HCT116 (cell line): ENCODE results near the gene OR10S1. TPM values are rescaled to one million over a fixed set of nuclear protein-coding genes. Genes with fewer than 3 reads are reported as not detected.

Experiments
- ATAC-seq: fragments of 200-7000 bp; cut with Tn5 transposase; 2 replicates; pipeline ENCODE4 v1.9.1; 2020; ENCODE audit warnings: mild to moderate bottlenecking, moderate library complexity
- BruUV-seq: library from RNA; stranded (reverse); fragments of 400-500 nt; replicated peaks from 2 replicates; lab custom pipeline; 2021; lab: Mats Ljungman, UMichigan
- CTCF ChIA-PET: fragments of 300-600 bp; sonication (Branson Sonifier 250); formaldehyde crosslinking; loops from one replicate; lab custom pipeline; 2021; ENCODE audit warnings: antibody characterized with exemption; lab: Charles Lee
- POLR2A ChIA-PET: fragments of 300-600, 350-600 bp; sonication (Branson Sonifier 250); formaldehyde crosslinking; loops from one replicate; lab custom pipeline; 2021; ENCODE audit warnings: antibody characterized with exemption; lab: Charles Lee
- RAD21 ChIA-PET, 2 experiments: fragments of 300-600 bp; sonication (Branson Sonifier 250); formaldehyde crosslinking; loops; one replicate each; lab custom pipeline; 2023; ENCODE audit warnings: low total read pairs in 2 of 2; ENCODE audit not compliant: uncharacterized antibody in 2 of 2, unreplicated experiment in 2 of 2, low non-redundant PET in 1 of 2; lab: Charles Lee
- DNase-seq: peaks from one replicate; pipeline ENCODE4 v3.0.0-alpha.2; 2010; ENCODE audit warnings: low read depth, low spot score
- H2AFZ ChIP-seq: fragments of 200-600 bp; shearing (Covaris generic), sonication (generic); 2 replicates; pipeline ENCODE4 v1.6.1; 2017; ENCODE audit warnings: low read depth, mixed run types, mixed read lengths, antibody characterized with exemption, low read length; ENCODE audit not compliant: poor library complexity, severe bottlenecking
- H3K27ac ChIP-seq: 2 replicates; pipeline ENCODE4 v1.5.1; 2012; ENCODE audit warnings: low read depth, low read length
- H3K27me3 ChIP-seq: fragments of 200-600 bp; sonication (generic); 2 replicates; pipeline ENCODE4 v1.6.1; 2016; ENCODE audit warnings: mixed run types, low read length, mixed read lengths; ENCODE audit not compliant: insufficient read depth
- H3K36me3 ChIP-seq, 2 experiments: fragments of 200-500 bp in 1 of 2; fragments of 200-600 bp in 1 of 2; sonication (Bioruptor generic) in 1 of 2; sonication (generic) in 1 of 2; 2 replicates each; pipeline versions ENCODE4 v1.5.1 to v1.6.1; 2014 to 2016; ENCODE audit warnings: low read length in 2 of 2, inconsistent platforms in 1 of 2, mixed read lengths in 1 of 2, mixed run types in 1 of 2; ENCODE audit not compliant: insufficient read depth in 2 of 2, control insufficient read depth in 1 of 2
- H3K4me1 ChIP-seq, 2 experiments: fragments of 200-600 bp in 1 of 2; sonication (generic) in 1 of 2; 2 replicates each; pipeline versions ENCODE4 v1.5.1 to v1.6.1; 2012 to 2017; ENCODE audit warnings: low read length in 2 of 2, inconsistent platforms in 1 of 2, mild to moderate bottlenecking in 1 of 2, mixed read lengths in 1 of 2, mixed run types in 1 of 2, moderate library complexity in 1 of 2; ENCODE audit not compliant: insufficient read depth in 2 of 2, control insufficient read depth in 1 of 2
- H3K4me2 ChIP-seq: fragments of 200-600 bp; sonication (generic); 2 replicates; pipeline ENCODE4 v1.6.1; 2017; ENCODE audit warnings: mixed run types, low read length, mixed read lengths
- H3K4me3 ChIP-seq, 2 experiments: fragments of 200-600 bp in 1 of 2; sonication (generic) in 1 of 2; replicated peaks in 1 of 2; 2 replicates each; pipeline ENCODE4 v1.5.1; 2011 to 2016; ENCODE audit warnings: low read length in 2 of 2, control low read depth in 1 of 2, low read depth in 1 of 2, mild to moderate bottlenecking in 1 of 2, mixed read lengths in 1 of 2, mixed run types in 1 of 2
- H3K79me2 ChIP-seq: fragments of 200-600 bp; sonication (generic); 2 replicates; pipeline ENCODE4 v1.6.1; 2017; ENCODE audit warnings: mild to moderate bottlenecking, mixed run types, low read length, moderate library complexity, mixed read lengths; ENCODE audit not compliant: insufficient read depth
- H3K9ac ChIP-seq: fragments of 200-600 bp; sonication (generic); 2 replicates; pipeline ENCODE4 v1.6.1; 2016; ENCODE audit warnings: low read length, mixed read lengths
- H3K9me2 ChIP-seq: fragments of 200-600 bp; sonication (generic), shearing (Covaris generic); 2 replicates; pipeline ENCODE4 v1.6.1; 2017; ENCODE audit warnings: mixed run types, mild to moderate bottlenecking, moderate library complexity; ENCODE audit not compliant: insufficient read depth
- H3K9me3 ChIP-seq, 2 experiments: fragments of 200-500 bp in 1 of 2; fragments of 200-600 bp in 1 of 2; sonication (Bioruptor generic) in 1 of 2; sonication (generic) in 1 of 2; 2 replicates each; pipeline ENCODE4 v1.6.1; 2014 to 2017; ENCODE audit warnings: low read length in 2 of 2, mixed read lengths in 2 of 2, inconsistent platforms in 1 of 2, low read depth in 1 of 2, mild to moderate bottlenecking in 1 of 2, mixed run types in 1 of 2, moderate library complexity in 1 of 2; ENCODE audit not compliant: control insufficient read depth in 1 of 2, insufficient read depth in 1 of 2
- H4K20me1 ChIP-seq: fragments of 200-600 bp; sonication (generic), shearing (Covaris generic); 2 replicates; pipeline ENCODE4 v1.6.1; 2017; ENCODE audit warnings: mixed run types, mild to moderate bottlenecking, moderate library complexity; ENCODE audit not compliant: insufficient read depth
- CBX3 ChIP-seq: IDR thresholded peaks from 2 replicates; pipeline ENCODE4 v1.6.1; 2012; ENCODE audit warnings: low read depth
- CEBPB ChIP-seq: IDR thresholded peaks from 2 replicates; pipeline ENCODE4 v1.6.1; 2012; ENCODE audit warnings: low read depth
- ELF1 ChIP-seq: IDR thresholded peaks from 2 replicates; pipeline ENCODE4 v1.6.1; 2012; ENCODE audit warnings: low read depth, borderline replicate concordance
- EZH2phosphoT487 ChIP-seq: fragments of 200-600 bp; IDR thresholded peaks from 2 replicates; pipeline ENCODE4 v1.6.1; 2018; ENCODE audit warnings: antibody characterized with exemption, borderline replicate concordance
- MAX ChIP-seq: IDR thresholded peaks from 2 replicates; pipeline ENCODE4 v1.6.1; 2012
- POLR2A ChIP-seq: IDR thresholded peaks from 2 replicates; pipeline ENCODE4 v1.7.0; 2011; ENCODE audit warnings: borderline replicate concordance; ENCODE audit not compliant: insufficient read depth, insufficient read length; ENCODE audit errors: extremely low read depth
- RAD21 ChIP-seq: IDR thresholded peaks from 2 replicates; pipeline ENCODE4 v1.6.1; 2012; ENCODE audit warnings: low read depth, mild to moderate bottlenecking
- SP1 ChIP-seq: IDR thresholded peaks from 2 replicates; pipeline ENCODE4 v1.6.1; 2012; ENCODE audit warnings: low read depth
- TCF7L2 ChIP-seq: IDR thresholded peaks from 2 replicates; pipeline ENCODE4 v1.7.0; 2011; ENCODE audit warnings: borderline replicate concordance, inconsistent platforms; ENCODE audit not compliant: insufficient read depth, insufficient read length; ENCODE audit errors: extremely low read depth
- ZNF274 ChIP-seq: fragments of 200-500 bp; sonication (Bioruptor generic); IDR thresholded peaks from 2 replicates; pipeline ENCODE4 v1.6.1; 2014; ENCODE audit warnings: mild to moderate bottlenecking, low read depth, low read length, inconsistent platforms
- intact Hi-C: fragments of 100-400 bp; cut with micrococcal nuclease; formaldehyde crosslinking; loops from 2 replicates; pipeline ENCODE4 v1.10.0; 2022
- total RNA-seq: library from RNA; stranded (reverse); gene quantifications from one replicate; pipeline ENCODE4 v1.2.1, GENCODE V29; 2021; ENCODE audit not compliant: unreplicated experiment
- TF ChIP-seq, protein P1 (sequence below): IDR thresholded peaks from 2 replicates; pipeline ENCODE4 v1.6.1; 2012; ENCODE audit warnings: low read depth

Gene OR10S1
- total RNA-seq, 1 experiment from 2014 or later: not detected

- H3K27ac ChIP-seq: no peak overlapping the region
- no peak overlapping the region for H3K9ac ChIP-seq
- H3K79me2 ChIP-seq: no peaks in the 10 kb centered on the region
- ChIA-PET CTCF (no interaction called here), RAD21 (no interaction called here)
- no peak overlapping the region for H2AFZ ChIP-seq
- H3K27me3 ChIP-seq: 0 out of 2 replicates have a peak, but pooled peaks cover 6% of the 10 kb centered on the region
- intact Hi-C loops: no loop called here
- no peak for DNase-seq
- no peaks in the 10 kb centered on the region for H3K9me3 ChIP-seq
- TF ChIP-seq SP1: no peak
- TF ChIP-seq RAD21: no peak
- TF ChIP-seq ZNF274: no peak
- TF ChIP-seq, protein P1, sequence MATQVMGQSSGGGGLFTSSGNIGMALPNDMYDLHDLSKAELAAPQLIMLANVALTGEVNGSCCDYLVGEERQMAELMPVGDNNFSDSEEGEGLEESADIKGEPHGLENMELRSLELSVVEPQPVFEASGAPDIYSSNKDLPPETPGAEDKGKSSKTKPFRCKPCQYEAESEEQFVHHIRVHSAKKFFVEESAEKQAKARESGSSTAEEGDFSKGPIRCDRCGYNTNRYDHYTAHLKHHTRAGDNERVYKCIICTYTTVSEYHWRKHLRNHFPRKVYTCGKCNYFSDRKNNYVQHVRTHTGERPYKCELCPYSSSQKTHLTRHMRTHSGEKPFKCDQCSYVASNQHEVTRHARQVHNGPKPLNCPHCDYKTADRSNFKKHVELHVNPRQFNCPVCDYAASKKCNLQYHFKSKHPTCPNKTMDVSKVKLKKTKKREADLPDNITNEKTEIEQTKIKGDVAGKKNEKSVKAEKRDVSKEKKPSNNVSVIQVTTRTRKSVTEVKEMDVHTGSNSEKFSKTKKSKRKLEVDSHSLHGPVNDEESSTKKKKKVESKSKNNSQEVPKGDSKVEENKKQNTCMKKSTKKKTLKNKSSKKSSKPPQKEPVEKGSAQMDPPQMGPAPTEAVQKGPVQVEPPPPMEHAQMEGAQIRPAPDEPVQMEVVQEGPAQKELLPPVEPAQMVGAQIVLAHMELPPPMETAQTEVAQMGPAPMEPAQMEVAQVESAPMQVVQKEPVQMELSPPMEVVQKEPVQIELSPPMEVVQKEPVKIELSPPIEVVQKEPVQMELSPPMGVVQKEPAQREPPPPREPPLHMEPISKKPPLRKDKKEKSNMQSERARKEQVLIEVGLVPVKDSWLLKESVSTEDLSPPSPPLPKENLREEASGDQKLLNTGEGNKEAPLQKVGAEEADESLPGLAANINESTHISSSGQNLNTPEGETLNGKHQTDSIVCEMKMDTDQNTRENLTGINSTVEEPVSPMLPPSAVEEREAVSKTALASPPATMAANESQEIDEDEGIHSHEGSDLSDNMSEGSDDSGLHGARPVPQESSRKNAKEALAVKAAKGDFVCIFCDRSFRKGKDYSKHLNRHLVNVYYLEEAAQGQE: no peak
- TF ChIP-seq POLR2A: no peak
- TF ChIP-seq MAX: no peak
- TF ChIP-seq CBX3: no peak
- no peak for TF ChIP-seq EZH2phosphoT487
- TF ChIP-seq TCF7L2: no peak
- TF ChIP-seq ELF1: no peak
- no peak for TF ChIP-seq CEBPB
- TF ChIP-seq, all 23 proteins: peak for 0
- no peak for ATAC-seq
- no peaks in the 10 kb centered on the region for H3K36me3 ChIP-seq
- H4K20me1 ChIP-seq: no peaks in the 10 kb centered on the region
- no peaks in the 10 kb centered on the region for H3K9me2 ChIP-seq
- H3K4me2 ChIP-seq: no peak overlapping the region
- POLR2A ChIA-PET: no interaction called here
- BruUV-seq: no TSS peak
- H3K4me1 ChIP-seq: no peaks in the 10 kb centered on the region
- H3K4me3 ChIP-seq: no peak overlapping the region
Observed at GRCh38 chr11:123945132-123945531, 32.4 kb downstream of the OR10S1 start.
